ENCODE measurements around the gene MSI2. TPM values are rescaled to one million over a fixed set of nuclear protein-coding genes. Genes with fewer than 3 reads are reported as not detected.

MSI2 gene
- total RNA-seq, result 10 to 100 TPM in 3 of 4 donors, 1 to 10 TPM in 1; 9.9 to 18.5 (median 13.8) TPM

DNA sequence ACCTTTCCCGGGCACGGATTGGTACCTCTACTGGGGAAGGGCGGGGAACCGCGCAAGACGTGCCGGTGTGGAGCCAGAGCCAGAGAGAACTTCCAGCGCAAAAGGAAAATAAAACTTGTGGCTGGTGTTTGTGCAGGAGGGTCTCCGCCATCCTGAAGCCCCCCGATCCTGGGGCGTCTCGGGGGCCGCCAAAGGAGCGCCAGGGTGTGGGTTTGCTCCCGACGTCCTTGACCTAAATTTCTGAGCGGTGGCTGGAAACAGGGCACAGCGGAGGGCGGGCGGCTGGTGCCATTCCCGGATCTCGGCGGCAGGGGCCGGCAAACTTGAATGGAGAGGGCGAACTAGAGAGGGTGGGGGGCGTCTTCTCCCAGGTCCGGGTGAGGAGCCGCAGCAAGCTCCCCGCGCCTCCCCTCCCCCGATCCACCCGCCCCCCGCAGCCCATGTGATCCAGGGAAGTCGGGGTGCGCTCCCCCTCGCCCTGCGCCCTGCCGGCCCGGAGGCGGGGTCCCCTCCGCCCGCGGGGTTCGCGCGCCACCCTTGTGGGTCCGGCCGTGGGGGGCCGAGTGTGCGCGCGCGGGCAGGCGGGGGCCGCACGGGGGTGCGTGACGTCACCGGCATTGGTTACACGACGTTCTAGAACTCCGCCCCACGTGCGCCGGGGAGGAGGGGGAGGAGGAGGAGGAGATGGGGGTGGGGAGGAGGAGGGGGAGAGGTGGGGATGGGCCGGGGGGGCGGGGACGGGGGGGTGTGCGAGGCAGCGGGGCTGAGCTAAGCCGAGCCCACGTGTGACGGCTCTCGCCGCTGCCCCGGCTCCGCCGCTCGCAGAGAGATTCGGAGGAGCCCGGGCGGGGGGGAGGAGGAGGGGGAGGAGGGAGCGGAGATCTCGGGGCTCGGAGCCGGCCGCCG is at the start of gene MSI2:
Gene MSI2 (plus strand): TSS at position 748 of the 906 bp plus-strand sequence. CDS start 220 bp downstream, outside the sequence.
- TF ChIP-seq, protein P1, sequence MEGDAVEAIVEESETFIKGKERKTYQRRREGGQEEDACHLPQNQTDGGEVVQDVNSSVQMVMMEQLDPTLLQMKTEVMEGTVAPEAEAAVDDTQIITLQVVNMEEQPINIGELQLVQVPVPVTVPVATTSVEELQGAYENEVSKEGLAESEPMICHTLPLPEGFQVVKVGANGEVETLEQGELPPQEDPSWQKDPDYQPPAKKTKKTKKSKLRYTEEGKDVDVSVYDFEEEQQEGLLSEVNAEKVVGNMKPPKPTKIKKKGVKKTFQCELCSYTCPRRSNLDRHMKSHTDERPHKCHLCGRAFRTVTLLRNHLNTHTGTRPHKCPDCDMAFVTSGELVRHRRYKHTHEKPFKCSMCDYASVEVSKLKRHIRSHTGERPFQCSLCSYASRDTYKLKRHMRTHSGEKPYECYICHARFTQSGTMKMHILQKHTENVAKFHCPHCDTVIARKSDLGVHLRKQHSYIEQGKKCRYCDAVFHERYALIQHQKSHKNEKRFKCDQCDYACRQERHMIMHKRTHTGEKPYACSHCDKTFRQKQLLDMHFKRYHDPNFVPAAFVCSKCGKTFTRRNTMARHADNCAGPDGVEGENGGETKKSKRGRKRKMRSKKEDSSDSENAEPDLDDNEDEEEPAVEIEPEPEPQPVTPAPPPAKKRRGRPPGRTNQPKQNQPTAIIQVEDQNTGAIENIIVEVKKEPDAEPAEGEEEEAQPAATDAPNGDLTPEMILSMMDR (IDR thresholded peaks at IDR 0.05), result no peak
- TF ChIP-seq POLR2A (IDR thresholded peaks at IDR 0.05), result no peak
- intact Hi-C loops (cut with DNase I; ENCODE audit: low total_unique reads), result no loop called here
- 0% methylated on average over 26 to 35 of the region's 88 CpGs for WGBS, 2 donors
- peak within 1 kb of the TSS; percentile 63 for H3K4me3 ChIP-seq (ENCODE audit: low read depth, poor library complexity, severe bottlenecking)
- DNase-seq (ENCODE audit: low spot score in 2 of 2), result peak; percentile 90 to 98

DNA sequence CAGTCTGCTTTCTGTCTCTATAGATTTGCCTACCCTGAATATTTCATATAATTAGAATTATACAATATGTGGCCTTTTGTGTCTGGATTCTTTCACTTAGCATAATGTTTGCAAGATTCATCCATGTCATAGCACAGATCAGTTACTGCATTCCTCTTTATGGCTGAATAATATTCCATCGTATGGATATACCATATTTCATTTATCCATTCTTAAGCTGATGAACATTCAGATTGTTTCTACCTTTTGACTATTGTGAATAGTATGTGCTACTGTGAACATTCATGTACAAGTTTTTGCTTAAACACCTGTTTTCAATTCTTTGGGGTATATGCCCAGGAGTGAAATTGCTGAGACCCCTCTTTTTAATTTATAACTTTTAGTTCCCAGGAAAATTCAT is 49.4 kb upstream of the MSI2 start:
- no peak for TF ChIP-seq POLR2A (IDR thresholded peaks at IDR 0.05)
- TF ChIP-seq, protein P1 (IDR thresholded peaks at IDR 0.05), result no peak
- no peak for DNase-seq (ENCODE audit: low spot score in 2 of 2)
- H3K4me3 ChIP-seq (ENCODE audit: low read depth, poor library complexity, severe bottlenecking), result no peak overlapping the region
- intact Hi-C loops (cut with DNase I; ENCODE audit: low total_unique reads), result no loop called here
- 93 to 100% methylated on average over 1 of the region's 1 CpG for WGBS, 2 donors

GRCh38 chr17:57207396-57207795 is 48.9 kb upstream of the MSI2 start:
- WGBS, 2 donors, result 65 to 74% methylated on average over 2 of the region's 2 CpGs

DNA sequence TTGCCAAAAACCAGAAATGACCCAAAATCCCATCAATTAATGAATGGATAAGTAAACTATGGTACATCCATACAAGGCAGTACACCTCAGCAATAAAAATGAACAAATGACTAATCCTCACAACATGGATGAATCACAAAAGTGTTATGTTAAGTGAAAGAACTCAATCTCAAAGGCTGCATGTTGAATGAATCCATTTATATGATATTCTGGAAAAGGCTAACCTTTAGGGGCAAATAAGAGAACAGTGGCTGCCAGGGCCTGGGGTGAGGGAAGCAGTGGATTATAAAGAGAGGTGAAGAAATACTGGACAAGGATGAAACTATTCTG is 46.1 kb upstream of the MSI2 start:
- TF ChIP-seq, protein P1 (IDR thresholded peaks at IDR 0.05), result no peak
- no peak for TF ChIP-seq POLR2A (IDR thresholded peaks at IDR 0.05)
- no peak overlapping the region for H3K4me3 ChIP-seq (ENCODE audit: low read depth, poor library complexity, severe bottlenecking)
- no peak for DNase-seq (ENCODE audit: low spot score in 2 of 2)
- intact Hi-C loops (cut with DNase I; ENCODE audit: low total_unique reads), result no loop called here

More at GRCh38 chr17:57207396-57207795, 48.9 kb upstream of the MSI2 start:
- intact Hi-C loops (cut with DNase I; ENCODE audit: low total_unique reads), result no loop called here
- H3K4me3 ChIP-seq (ENCODE audit: low read depth, poor library complexity, severe bottlenecking), result no peak overlapping the region
- TF ChIP-seq POLR2A (IDR thresholded peaks at IDR 0.05), result no peak
- TF ChIP-seq, protein P1 (IDR thresholded peaks at IDR 0.05), result no peak
- DNase-seq (ENCODE audit: low spot score in 2 of 2), result no peak

DNA sequence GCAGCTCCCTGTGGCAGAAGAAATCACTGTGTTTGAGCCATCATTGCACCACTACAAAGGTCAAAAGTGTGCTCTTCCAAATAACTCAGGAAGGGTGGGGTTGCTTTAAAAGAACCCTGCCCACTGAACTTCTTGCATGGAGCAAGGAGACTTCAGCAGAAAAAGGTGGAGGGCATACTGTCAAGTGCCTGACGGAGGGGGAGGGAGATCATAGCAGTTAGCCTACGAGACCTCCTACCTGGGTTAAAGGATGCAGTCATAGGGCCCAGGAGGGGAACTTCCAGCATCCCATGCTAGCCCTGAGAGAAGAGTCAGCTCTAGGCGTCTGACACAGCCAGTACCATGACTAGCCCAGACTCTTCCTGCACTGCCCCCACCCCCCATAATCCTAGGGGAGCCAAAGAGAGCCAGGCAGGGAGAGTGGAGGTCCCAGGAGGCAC is 45.3 kb upstream of the MSI2 start:
- intact Hi-C loops (cut with DNase I; ENCODE audit: low total_unique reads), result no loop called here
- DNase-seq (ENCODE audit: low spot score in 2 of 2), result no peak
- no peak for TF ChIP-seq POLR2A (IDR thresholded peaks at IDR 0.05)
- TF ChIP-seq, protein P1 (IDR thresholded peaks at IDR 0.05), result no peak
- no peak overlapping the region for H3K4me3 ChIP-seq (ENCODE audit: low read depth, poor library complexity, severe bottlenecking)
- 62 to 63% methylated on average over 3 of the region's 3 CpGs for WGBS, 2 donors
